C4-2B (cell line): ENCODE results near the gene TBXA2R.

Experiments used
- ZFX ChIP-seq: fragments of 450-650 bp; IDR thresholded peaks from 2 replicates; pipeline ENCODE4 v1.6.1; 2017
- TF ChIP-seq, protein P1 (sequence below): fragments of 450-650 bp; conservative IDR thresholded peaks from 2 replicates; pipeline ENCODE4 v1.5.1; 2017; ENCODE audit warnings: mild to moderate bottlenecking

DNA sequence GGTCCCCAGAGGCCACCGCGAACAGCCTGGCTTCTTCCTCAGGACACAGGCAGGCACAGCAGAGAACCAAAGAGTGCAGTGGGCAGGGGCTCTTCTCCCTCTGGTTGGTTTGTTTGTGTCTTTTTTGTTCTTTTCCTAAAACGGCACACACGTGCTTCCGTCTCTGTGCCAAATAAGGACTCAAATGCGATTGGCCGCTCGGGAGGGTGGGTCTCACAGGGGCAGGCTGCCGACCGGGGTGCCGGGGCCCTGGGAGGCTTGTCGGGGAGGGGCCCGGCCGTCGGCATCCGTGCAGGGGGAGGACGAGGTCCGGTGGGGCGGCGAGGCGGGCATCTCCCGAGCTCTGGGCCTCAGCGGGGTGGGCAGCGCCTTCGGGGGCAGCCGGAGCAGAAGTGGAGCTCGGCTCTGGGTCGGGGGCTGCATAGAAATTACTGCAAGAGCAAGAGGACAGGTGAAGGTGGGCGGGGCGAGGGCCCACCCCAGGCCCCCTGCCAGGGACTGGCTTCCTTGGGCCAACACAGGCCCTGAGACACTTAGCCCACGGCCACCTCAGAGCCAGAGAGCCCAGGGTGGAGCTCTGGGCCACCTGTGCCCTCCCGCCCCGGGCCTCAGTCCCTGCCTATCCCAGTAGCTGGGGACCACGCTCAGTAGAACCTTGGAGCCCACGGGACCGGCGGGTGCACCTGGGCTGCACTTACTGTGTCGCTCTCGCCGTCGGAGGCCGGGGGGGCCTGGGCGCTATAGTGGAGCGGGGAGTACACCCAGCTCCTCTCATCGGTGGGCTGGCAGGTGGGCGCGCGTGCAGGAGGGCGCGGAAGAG is 26.3 kb upstream of the TBXA2R start:
- TF ChIP-seq, protein P1, sequence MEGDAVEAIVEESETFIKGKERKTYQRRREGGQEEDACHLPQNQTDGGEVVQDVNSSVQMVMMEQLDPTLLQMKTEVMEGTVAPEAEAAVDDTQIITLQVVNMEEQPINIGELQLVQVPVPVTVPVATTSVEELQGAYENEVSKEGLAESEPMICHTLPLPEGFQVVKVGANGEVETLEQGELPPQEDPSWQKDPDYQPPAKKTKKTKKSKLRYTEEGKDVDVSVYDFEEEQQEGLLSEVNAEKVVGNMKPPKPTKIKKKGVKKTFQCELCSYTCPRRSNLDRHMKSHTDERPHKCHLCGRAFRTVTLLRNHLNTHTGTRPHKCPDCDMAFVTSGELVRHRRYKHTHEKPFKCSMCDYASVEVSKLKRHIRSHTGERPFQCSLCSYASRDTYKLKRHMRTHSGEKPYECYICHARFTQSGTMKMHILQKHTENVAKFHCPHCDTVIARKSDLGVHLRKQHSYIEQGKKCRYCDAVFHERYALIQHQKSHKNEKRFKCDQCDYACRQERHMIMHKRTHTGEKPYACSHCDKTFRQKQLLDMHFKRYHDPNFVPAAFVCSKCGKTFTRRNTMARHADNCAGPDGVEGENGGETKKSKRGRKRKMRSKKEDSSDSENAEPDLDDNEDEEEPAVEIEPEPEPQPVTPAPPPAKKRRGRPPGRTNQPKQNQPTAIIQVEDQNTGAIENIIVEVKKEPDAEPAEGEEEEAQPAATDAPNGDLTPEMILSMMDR: no peak
- no peak for TF ChIP-seq ZFX
